CD4-positive, alpha-beta T cell (primary cell): ENCODE results near the gene PRKACA. TPM values are rescaled to one million over a fixed set of nuclear protein-coding genes. Genes with fewer than 3 reads are reported as not detected.
A peak's percentile ranks its signal among the peaks of the same experiment; 100 is the strongest.

Source experiments
- ATAC-seq: fragments of 200-7000 bp; cut with Tn5 transposase; one replicate; pipeline ENCODE4 v1.10.0; 2022; ENCODE audit warnings: mild to moderate bottlenecking; ENCODE audit not compliant: poor library complexity
- CTCF ChIA-PET: fragments of 350-600 bp; sonication (Branson Sonifier 250); formaldehyde crosslinking; loops from one replicate; lab custom pipeline; 2021; ENCODE audit warnings: antibody characterized with exemption, inconsistent platforms; lab: Charles Lee
- POLR2A ChIA-PET: fragments of 350-600 bp; sonication (Branson Sonifier 250); formaldehyde crosslinking; loops from one replicate; lab custom pipeline; 2021; ENCODE audit warnings: antibody characterized with exemption, inconsistent platforms; lab: Charles Lee
- DNase-seq, 14 experiments: peaks; one replicate each; pipeline ENCODE4 v3.0.0-alpha.2; 2013 to 2020; ENCODE audit warnings: mixed read lengths in 2 of 14
- H3K27ac ChIP-seq, 2 donors: one replicate each; pipeline versions ENCODE4 v1.5.1 to v1.7.0; 2013; ENCODE audit warnings: low read length in 2 of 2, low read depth in 1 of 2, mild to moderate bottlenecking in 1 of 2
- H3K27me3 ChIP-seq, 2 experiments: 1 replicate in 1 of 2; 2 replicates in 1 of 2; pipeline versions ENCODE4 v1.6.1 to v1.7.0; 2013; ENCODE audit warnings: low read length in 2 of 2, control low read depth in 1 of 2, mild to moderate bottlenecking in 1 of 2, moderate library complexity in 1 of 2; ENCODE audit not compliant: insufficient read depth in 2 of 2, control insufficient read depth in 1 of 2
- H3K36me3 ChIP-seq: one replicate; pipeline ENCODE4 v1.6.1; 2013; ENCODE audit warnings: low read length, control low read depth; ENCODE audit not compliant: insufficient read depth
- H3K4me1 ChIP-seq: one replicate; pipeline ENCODE4 v1.6.1; 2013; ENCODE audit warnings: low read length, control low read depth; ENCODE audit not compliant: insufficient read depth
- H3K4me3 ChIP-seq: one replicate; pipeline ENCODE4 v1.5.1; 2013; ENCODE audit warnings: mild to moderate bottlenecking, low read length, moderate library complexity
- H3K9me3 ChIP-seq, 2 experiments: 1 replicate in 1 of 2; 2 replicates in 1 of 2; pipeline versions ENCODE4 v1.6.1 to v1.7.0; 2013; ENCODE audit warnings: low read length in 2 of 2, mild to moderate bottlenecking in 2 of 2, control low read depth in 1 of 2, moderate library complexity in 1 of 2; ENCODE audit not compliant: control insufficient read depth in 1 of 2, insufficient read depth in 1 of 2
- H3K27ac Mint-ChIP-seq: one replicate; pipeline ENCODE4 v1.8.0; 2020; ENCODE audit warnings: mixed read lengths
- H3K27me3 Mint-ChIP-seq: one replicate; pipeline ENCODE4 v1.8.0; 2021; ENCODE audit warnings: mixed read lengths
- H3K36me3 Mint-ChIP-seq: one replicate; pipeline ENCODE4 v1.8.0; 2021; ENCODE audit warnings: low read depth, mixed read lengths
- H3K4me1 Mint-ChIP-seq: one replicate; pipeline ENCODE4 v1.8.0; 2021; ENCODE audit warnings: low read depth, mixed read lengths
- H3K4me3 Mint-ChIP-seq: one replicate; pipeline ENCODE4 v1.8.0; 2020; ENCODE audit warnings: mild to moderate bottlenecking, mixed read lengths
- H3K9me3 Mint-ChIP-seq: one replicate; pipeline ENCODE4 v1.8.0; 2020; ENCODE audit warnings: mixed read lengths
- intact Hi-C, 2 experiments: fragments of 100-400 bp; cut with DNase I in 1 of 2; cut with micrococcal nuclease in 1 of 2; formaldehyde crosslinking; loops; one replicate each; pipeline versions ENCODE4 v1.15.1 to v1.9.0; 2023 to 2025; cut with DNase I, micrococcal nuclease
- total RNA-seq, 174 experiments: library from RNA in 2 of 174; stranded (reverse) in 2 of 174; gene quantifications; one replicate each; pipeline ENCODE4 v1.2.3 and lab custom pipeline; 2021 to 2026
- TF ChIP-seq, protein P1 (sequence below): fragments of 200-600 bp; IDR thresholded peaks from one replicate; pipeline ENCODE4 v1.8.0; 2022; ENCODE audit warnings: antibody characterized with exemption, mild to moderate bottlenecking

PRKACA gene
- total RNA-seq, 2 experiments from 2014 or later, result 27.4 to 29.8 TPM

- no peaks in the 10 kb centered on the region for H3K9me3 ChIP-seq
- no peaks in the 10 kb centered on the region for H3K27me3 ChIP-seq
- H3K9me3 Mint-ChIP-seq, result no peaks in the 10 kb centered on the region
- H3K4me3 Mint-ChIP-seq, result peak overlapping the region; percentile 84
- intact Hi-C loops, result loop anchor here (2.0 to 5.0 kb wide), 3 partner anchors 22 to 43 kb away; partner anchors contain the start of gene MISP3 (in 1 of the 2)
- ATAC-seq (no peak), DNase-seq (peak in 11 of 14 experiments; percentile 22 to 74 (median 49))
- TF ChIP-seq, protein P1, sequence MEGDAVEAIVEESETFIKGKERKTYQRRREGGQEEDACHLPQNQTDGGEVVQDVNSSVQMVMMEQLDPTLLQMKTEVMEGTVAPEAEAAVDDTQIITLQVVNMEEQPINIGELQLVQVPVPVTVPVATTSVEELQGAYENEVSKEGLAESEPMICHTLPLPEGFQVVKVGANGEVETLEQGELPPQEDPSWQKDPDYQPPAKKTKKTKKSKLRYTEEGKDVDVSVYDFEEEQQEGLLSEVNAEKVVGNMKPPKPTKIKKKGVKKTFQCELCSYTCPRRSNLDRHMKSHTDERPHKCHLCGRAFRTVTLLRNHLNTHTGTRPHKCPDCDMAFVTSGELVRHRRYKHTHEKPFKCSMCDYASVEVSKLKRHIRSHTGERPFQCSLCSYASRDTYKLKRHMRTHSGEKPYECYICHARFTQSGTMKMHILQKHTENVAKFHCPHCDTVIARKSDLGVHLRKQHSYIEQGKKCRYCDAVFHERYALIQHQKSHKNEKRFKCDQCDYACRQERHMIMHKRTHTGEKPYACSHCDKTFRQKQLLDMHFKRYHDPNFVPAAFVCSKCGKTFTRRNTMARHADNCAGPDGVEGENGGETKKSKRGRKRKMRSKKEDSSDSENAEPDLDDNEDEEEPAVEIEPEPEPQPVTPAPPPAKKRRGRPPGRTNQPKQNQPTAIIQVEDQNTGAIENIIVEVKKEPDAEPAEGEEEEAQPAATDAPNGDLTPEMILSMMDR, result peak; percentile 8
- peaks cover 69% of the 10 kb centered on the region for H3K4me1 Mint-ChIP-seq
- POLR2A ChIA-PET, result interaction anchor here (1.2 to 3.0 kb wide), 2 partner anchors 21 kb away, joined by 3 to 16 read pairs; partner anchors contain the start of gene ASF1B
- peaks cover 13% of the 10 kb centered on the region for H3K36me3 Mint-ChIP-seq
- no peaks in the 10 kb centered on the region for H3K27me3 Mint-ChIP-seq
- H3K27ac Mint-ChIP-seq, result peak overlapping the region; percentile 36
- H3K4me1 ChIP-seq, result peaks cover 77% of the 10 kb centered on the region
- no peak overlapping the region for H3K4me3 ChIP-seq
- CTCF ChIA-PET, result interaction anchor here (0.8 to 4.2 kb wide), 6 partner anchors 22 to 56 kb away, joined by 3 to 18 read pairs (median 3); partner anchors contain the start of genes ASF1B and MISP3
- no peaks in the 10 kb centered on the region for H3K36me3 ChIP-seq
- H3K27ac ChIP-seq, result no peak overlapping the region
Measured at GRCh38 chr19:14114854-14115253, 2.7 kb downstream of the PRKACA start.

- Histone ChIP-seq H3K27me3 (no peaks in the 10 kb centered on the region), H3K4me3 (no peak overlapping the region), H3K36me3 (no peaks in the 10 kb centered on the region), H3K4me1 (peaks cover 75% of the 10 kb centered on the region), H3K9me3 (no peaks in the 10 kb centered on the region), H3K27ac (no peak overlapping the region)
- intact Hi-C loops, result loop anchor here in 1 of 2 experiments (2.0 kb wide), 1 partner anchor 22 kb away; no protein-coding TSS in a partner anchor
- ATAC-seq, result no peak
- POLR2A ChIA-PET, result interaction anchor here (3.0 kb wide), 1 partner anchor 22 kb away, joined by 16 read pairs; the partner anchor contains the start of gene ASF1B
- CTCF ChIA-PET, result interaction anchor here (0.6 to 4.2 kb wide), 6 partner anchors 9 to 56 kb away, joined by 3 to 18 read pairs (median 3); partner anchors contain the start of gene ASF1B
- peak overlapping the region; percentile 36 for H3K27ac Mint-ChIP-seq
- no peak for DNase-seq
- no peaks in the 10 kb centered on the region for H3K27me3 Mint-ChIP-seq
- TF ChIP-seq, protein P1, result no peak
- peak overlapping the region; percentile 62 for H3K4me3 Mint-ChIP-seq
- H3K9me3 Mint-ChIP-seq, result no peaks in the 10 kb centered on the region
- peaks cover 69% of the 10 kb centered on the region for H3K4me1 Mint-ChIP-seq
- H3K36me3 Mint-ChIP-seq, result peaks cover 13% of the 10 kb centered on the region
Measured at GRCh38 chr19:14114439-14114838, 3.1 kb downstream of the PRKACA start.

DNA sequence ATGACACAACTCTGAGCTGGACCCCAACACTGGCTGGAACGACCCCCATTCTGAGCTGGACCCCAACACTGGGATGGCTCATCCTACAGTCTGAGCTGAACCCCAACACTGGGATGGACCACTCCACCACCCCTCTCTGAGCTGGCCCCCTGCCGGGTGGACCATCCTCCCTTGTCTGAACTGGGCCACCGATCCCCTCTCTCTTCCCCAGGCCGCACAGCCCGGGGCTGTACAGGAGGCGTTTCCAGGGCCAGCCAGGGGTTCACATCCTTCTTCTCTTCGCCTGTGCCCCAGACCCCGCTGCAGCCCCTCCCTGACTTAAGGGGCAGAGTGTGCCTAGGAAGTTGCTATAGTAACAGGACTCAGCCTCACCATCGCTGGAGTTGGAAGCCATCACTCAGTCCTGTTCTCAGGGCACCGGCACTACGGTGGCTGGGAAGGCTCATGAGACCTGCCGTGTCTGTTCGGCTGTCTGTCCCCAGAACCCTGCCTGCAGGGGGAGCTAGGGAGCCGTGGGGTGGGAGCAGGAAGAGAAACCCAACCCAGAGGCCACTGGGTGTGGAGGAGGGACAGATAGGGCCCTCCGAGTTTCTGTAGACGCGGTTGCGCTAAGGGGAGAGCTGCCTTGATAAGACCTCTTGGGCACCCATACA is 3.7 kb downstream of the PRKACA start:
- Histone ChIP-seq H3K36me3 (no peaks in the 10 kb centered on the region), H3K27me3 (no peaks in the 10 kb centered on the region), H3K9me3 (no peaks in the 10 kb centered on the region), H3K4me3 (no peak overlapping the region), H3K4me1 (peaks cover 70% of the 10 kb centered on the region), H3K27ac (no peak overlapping the region)
- DNase-seq (peak in 9 of 14 experiments; percentile 24 to 74 (median 41)), ATAC-seq (no peak)
- Mint-ChIP-seq H3K4me3 (peak overlapping the region; percentile 62), H3K27me3 (no peaks in the 10 kb centered on the region), H3K27ac (peak overlapping the region; percentile 28), H3K4me1 (peaks cover 66% of the 10 kb centered on the region), H3K36me3 (peaks cover 13% of the 10 kb centered on the region), H3K9me3 (no peaks in the 10 kb centered on the region)
- CTCF ChIA-PET, result interaction anchor here (0.6 to 4.2 kb wide), 6 partner anchors 10 to 55 kb away, joined by 3 to 18 read pairs (median 3); partner anchors contain the start of gene ASF1B
- POLR2A ChIA-PET, result interaction anchor here (3.0 kb wide), 1 partner anchor 22 kb away, joined by 16 read pairs; the partner anchor contains the start of gene ASF1B
- TF ChIP-seq, protein P1, result no peak
- intact Hi-C loops, result loop anchor here in 1 of 2 experiments (2.0 kb wide), 1 partner anchor 21 kb away; no protein-coding TSS in a partner anchor
